Kidney tubule cell (primary cell): ENCODE measurements around the gene PCDH15.

ENCODE experiments used
- DNase-seq: peaks from one replicate; pipeline ENCODE4 v3.0.0-alpha.2; 2018; ENCODE audit warnings: low spot score

PCDH15 gene

DNA sequence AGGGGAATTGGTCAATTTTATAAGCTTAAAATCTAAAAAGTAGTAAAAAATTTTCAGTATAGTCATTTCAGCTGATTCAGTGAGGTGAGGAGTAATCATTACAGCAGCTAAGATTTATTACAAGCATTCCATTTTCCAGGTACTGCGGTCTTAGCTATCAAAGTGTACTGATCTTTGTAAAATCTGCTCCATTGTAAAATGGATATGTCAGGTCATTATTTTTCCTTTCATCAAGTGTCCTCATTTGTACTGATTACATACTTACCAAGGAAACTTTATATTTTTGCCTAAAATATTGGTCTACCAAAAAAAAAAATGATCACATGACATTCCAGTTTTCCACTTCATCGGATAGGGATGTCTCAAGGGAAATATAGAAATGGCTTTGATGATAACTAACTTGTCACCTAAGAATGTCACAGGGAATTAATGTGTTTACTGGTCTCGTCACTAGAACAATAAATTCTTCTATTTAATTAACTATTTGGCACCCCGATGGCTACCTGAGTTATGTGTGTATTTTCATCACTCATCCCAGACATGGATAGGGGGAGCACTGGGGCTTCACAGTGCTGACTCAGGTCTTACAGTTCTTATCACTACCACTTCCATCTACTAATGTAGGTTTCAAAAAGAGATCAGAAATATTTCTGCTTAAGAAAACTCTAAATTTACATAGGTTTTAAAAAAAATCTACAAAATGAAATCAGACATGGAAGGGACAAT is 948.4 kb downstream of the PCDH15 start:
- DNase-seq: no peak

- DNase-seq: peak; percentile 2
Observed at GRCh38 chr10:53846809-53847208, 954.2 kb downstream of the PCDH15 start.

DNA sequence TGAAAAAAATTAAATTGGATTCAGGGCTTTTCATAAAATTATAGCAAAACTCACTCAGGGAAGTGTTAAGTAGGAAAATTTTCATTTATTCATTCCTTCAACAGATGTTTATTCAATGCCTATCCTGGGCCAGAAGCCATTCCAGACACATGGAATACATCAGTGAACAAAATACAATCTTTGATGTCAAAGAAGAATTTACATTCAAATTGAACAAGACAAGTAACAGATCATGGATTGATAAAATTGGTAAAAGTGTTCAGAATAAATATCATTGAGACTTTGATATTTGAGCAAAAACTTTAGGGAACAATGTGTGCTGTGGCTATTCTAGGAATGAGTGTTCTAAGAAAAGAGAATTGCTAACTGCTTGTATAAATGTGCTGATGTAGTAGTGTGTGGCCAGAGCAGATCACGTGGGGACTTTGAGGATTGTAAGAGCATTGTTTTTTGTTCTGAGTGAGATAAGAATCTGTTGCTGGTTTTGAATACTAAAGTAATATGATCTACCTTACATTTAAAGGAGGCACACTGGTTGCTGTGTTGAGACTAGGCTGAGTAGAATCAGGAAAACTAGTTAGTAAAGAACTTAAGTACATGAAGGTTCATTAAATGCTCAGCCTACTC is 957.2 kb downstream of the PCDH15 start:
- DNase-seq: no peak

- no peak for DNase-seq
Observed at GRCh38 chr10:53841483-53842145, 959.4 kb downstream of the PCDH15 start.

- DNase-seq: no peak
Observed at GRCh38 chr10:53840653-53841052, 960.4 kb downstream of the PCDH15 start.

GRCh38 chr10:53839440-53840039 is 961.5 kb downstream of the PCDH15 start:
- peak; percentile 26 for DNase-seq

GRCh38 chr10:53836638-53837037 is 964.4 kb downstream of the PCDH15 start:
- no peak for DNase-seq

DNA sequence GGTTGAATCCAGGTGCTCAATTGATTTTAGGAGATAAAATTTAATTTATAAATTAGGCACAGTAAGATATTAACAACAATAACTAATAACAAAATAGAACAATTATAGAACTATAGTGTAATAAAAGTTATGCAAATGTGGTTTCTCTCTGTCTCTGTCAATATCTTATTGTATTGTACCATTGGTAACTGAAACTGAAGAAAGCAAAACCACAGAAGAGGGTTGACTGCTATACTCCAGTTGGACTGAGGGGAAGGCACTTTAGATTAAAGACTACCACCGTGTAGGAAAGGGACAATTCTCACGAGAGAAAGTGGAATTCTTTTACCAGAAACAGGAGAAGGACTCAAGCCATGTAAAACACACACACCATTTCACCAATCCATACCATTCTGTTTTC is 967.1 kb downstream of the PCDH15 start:
- no peak for DNase-seq

DNA sequence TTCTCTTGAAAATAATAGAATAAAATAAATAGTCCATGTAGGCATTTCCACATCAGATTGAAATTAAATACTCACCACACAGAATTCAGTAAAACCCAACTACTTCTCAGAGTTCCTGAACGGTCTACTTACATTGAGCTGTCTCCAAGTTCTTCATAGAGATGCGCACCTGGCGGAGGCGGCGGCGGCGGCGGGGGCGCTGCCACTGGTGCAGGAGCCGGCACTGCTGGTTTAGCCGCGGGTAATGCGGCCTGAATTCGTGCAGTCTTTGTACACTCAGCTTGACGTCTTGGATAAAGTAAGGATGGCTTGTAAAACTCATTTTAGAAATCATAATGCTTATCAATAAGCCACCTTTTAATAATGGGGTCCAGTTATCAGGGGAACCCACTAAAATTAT is 973.8 kb downstream of the PCDH15 start:
- no peak for DNase-seq

DNA sequence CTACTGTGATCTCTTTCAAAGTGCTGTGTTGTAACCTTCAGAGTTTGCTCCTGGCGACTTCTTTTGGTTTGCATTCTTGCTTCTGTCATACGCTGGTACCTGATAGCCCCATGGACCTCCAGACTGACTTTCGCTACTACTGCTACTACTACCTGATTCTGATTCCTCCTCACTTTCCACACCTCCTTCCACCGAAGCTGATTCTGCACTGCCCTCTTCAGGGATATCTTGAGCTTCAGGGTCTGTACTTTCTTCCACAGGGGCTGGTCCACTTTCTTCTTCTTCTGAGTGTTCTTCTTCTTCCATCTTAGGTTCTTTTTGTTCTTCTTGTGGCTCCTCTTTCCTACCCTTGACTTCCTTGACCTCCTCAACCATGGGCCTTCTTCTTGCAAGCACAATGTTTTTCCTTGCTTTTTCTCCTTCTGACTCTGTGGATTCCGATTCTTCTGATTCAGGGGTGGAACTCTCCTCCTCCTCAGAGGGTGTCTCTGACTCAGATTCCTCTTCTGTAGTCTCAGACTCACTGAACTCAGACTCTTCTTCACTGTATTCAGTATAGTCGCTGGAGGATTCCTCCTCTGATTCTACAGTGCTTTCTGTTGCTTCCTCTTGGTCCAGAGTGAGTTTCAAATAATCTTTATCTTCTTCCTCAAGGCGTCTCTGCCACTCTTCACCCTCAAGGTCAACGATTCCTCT is 992.2 kb downstream of the PCDH15 start:
- no peak for DNase-seq

GRCh38 chr10:53786236-53786900 is 1014.7 kb downstream of the PCDH15 start:
- no peak for DNase-seq

GRCh38 chr10:53771701-53772100 is 1029.3 kb downstream of the PCDH15 start:
- no peak for DNase-seq

- DNase-seq: no peak
Observed at GRCh38 chr10:53770903-53771302, 1030.1 kb downstream of the PCDH15 start.

DNA sequence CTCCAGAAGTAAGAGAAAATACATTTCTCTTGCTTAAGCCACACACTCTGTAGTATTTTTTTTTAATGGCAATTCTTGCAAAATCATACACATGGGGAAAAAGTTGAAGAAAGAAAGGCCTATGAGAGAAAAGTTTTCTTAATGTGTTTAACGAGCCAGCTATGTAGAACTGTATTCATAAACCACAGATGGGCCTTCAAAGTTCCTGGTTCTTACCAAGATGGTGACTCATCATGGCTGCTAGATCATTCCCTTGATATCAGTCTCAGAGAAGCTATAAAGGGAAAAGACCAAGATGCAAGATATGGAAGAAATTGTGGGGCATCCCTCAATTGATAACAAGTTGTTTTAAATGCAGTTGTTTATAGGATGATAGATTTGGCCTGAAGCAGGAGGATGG is 1035.7 kb downstream of the PCDH15 start:
- DNase-seq: peak; percentile 28

DNA sequence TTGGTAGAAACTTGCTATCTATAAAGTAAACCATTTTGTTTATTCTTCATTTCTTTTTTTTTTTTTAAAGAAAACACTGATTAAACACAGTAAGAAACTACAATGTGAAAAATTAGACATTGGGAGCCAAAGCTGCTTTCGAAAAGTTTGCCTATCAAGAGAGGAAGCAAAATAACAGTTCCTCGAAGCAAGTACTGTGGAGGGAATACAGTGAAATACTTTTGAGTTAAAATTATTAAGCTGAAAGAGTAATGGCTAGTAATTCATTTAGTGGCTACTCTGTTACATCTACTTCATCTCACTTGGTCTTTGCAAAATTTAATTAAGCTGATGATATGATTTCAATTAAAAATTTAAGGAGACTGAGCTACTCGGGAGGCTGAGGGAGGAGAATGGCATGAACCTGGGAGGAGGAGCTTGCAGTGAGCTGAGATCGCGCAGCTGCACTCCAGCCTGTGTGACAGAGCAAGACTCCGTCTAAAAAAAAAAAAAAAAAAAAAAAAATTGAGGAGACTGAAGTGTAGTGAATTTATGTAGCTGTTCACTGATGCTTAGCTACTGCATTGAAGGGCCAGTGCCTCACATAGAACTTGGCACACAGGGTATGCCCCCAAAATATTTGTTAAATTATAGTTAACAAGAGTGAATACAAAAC is 1046.3 kb downstream of the PCDH15 start:
- peak; percentile 2 for DNase-seq
